NCI-H526 (cell line): ENCODE data around the gene ZACN.

Source experiments
- DNase-seq, 2 experiments: peaks; one replicate each; lab custom pipeline; 2025; lab: John Stamatoyannopoulos, UW

The ZACN gene

DNA sequence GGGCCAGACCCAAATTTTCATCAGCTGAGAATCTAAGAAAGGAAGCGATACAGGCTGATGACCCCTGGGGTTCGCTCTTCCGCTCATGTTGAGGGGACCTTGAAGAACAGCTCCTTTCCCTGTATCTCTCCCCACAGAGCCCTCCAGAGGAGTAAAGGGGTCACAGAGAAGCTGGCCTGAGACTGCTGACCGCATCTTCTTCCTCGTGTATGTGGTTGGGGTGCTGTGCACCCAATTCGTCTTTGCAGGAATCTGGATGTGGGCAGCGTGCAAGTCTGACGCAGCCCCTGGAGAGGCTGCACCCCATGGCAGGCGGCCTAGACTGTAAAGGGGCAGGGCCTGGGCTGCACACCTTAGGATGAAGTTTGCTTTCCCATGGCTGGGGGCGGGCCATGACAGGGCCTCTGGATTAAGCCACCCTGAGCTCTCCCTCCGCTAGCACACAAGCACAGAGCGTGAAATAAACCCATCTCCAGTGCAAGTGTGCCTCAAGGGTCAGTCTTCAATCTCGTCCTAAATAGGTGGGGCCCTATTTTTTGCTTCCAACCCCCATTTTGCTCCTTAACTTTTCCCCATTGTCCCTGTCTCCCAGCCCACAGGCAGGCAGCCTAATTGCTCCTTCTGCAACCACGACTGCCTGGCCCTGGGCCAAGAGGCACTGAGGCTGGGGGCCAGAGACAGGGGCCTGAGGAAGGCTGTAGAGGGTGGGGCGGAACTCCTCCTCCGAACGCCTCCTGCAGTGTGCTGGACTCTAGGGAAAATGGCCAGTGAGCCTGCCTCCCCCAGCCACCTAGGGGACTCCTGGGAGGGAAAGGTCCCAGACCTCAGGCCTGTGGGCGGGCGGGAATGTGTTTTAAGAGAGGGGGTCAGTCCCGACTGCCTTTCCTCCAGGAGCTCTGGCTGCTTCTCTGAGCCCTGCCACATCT lies 3.6 kb downstream of the ZACN start:
- DNase-seq: no peak

DNA sequence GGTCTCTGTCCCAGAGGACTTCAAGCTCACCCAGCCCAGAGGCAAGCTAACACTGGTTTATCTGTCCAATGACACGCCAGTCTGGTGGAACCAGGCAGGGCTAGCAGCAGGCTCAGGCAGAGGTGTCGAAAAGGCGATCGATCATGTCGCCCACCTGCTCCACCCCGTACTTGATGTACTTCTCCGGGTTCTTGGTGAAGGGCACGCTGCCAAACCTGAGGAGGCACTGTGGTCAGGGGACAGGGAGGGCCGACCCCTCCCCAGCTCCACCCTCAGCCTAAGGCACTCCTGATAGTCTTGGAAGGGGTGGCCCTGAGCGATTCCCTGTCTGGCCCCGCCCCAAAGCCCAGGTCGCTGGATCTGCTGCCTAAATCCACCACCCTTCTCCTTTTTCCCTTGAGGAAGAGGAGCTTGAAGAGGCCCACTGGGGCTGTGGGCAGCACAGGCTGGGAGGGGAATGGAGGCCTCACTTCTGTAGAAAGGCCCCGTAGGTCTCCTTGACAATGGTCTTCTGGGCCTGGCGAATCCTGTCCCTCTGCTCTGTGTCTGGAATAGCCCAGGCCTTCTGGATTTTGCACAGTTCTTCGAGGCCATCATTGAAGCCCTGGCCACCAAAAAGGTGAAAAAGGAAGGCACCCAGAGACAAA lies 4.7 kb downstream of the ZACN start:
- DNase-seq: no peak

DNA sequence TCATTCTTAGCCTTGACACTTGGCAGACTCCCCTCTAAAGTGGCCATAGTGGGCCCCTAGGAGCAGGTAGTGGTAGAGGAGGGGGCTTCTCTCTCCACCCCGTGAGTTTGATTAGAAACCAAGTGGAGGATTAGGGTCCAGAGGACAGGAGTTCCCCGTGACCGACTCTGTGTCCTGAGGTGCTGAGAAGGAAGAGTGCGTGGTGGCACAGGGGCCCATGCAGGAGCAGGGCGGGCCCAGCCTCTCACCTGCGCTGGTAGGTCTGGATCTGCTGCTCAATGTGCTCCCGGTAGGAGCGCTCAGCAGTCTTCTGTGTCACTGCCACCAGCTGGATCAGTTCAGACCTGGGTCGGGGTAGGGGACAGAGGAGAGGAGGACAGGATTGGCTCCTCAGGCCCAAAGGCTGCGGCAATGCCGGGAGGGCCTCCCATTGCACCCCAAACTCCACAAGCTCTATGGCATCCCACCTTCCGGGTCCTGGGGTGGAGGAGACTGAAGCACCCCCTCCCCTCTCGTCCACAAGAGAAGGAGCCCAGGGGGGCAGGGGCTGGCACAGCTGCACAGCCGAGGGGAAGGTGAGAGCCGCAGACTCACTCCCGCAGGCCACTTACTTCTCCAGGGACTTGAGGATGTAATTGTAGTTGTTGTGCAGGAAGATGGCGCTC lies 6.2 kb downstream of the ZACN start:
- DNase-seq: no peak

DNA sequence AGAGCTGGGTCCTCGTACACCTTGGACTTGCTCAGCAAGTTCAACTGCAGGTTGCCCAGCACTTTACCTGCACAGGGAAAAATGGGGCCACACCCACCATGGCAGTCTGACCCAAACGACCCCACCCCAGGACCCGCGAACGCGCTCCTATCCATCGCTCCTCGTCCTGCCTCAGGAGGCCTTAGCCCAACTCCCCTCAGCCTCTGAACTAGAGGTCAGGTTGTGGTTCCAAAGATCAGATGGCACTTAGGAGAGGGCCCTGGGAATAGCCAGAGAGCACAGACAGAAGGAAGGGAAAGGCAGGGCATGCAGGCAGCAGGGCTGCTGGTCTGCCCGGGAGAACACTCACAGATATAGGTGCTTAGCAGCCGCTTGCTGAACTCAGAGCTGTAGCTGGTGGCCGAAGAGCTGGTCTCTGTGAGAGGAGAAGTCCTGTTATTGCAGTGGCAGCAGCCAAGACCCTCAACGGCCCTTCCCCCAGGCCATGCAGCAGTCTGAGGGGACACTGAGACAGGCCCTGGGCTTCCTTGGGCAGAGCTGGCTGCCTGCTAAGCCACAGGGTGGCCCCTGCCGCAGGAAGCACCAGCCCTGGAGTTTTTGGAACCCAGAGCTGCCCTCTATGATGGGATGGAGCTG lies 6.9 kb downstream of the ZACN start:
- DNase-seq: no peak

DNA sequence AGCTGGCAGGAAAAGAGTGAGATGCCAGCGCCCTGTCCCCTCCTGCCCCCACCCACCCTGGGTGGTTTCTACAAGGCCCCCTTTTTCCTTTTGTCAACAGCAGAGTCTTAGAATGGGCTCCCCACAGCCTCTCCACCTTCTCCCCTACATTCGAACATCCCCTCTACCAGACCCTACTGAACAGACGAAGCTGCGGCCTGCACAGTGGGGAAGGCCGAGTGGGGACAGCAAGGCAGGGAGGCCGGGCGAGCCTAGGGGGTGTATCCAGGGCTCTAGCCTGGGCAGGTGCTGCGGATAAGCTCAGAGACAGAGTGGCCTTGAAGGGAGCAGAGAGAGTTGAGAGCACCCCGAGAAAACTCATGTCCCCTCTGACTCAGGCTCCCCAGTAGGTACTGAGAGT lies 7.4 kb downstream of the ZACN start:
- DNase-seq: no peak

DNA sequence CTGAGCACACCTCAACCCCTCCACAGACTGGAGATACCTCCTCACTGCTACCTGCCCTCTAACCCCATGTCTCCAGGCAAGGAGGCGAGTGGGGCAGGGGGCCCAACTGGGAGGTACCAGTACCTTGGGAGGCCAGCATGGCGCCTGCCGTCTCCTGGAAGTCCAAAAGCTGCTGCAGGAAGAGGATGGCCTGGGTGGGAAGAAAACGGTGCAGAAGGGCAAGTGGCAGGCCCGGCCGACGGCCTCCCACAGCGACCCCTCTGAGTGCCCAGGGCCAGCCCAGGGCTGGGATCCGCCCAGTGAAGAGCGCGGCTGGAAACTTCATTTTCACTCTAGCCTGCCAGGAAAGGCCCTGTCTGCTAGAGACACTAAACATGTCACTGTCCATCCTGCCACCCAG lies 8.5 kb downstream of the ZACN start:
- DNase-seq: no peak

DNA sequence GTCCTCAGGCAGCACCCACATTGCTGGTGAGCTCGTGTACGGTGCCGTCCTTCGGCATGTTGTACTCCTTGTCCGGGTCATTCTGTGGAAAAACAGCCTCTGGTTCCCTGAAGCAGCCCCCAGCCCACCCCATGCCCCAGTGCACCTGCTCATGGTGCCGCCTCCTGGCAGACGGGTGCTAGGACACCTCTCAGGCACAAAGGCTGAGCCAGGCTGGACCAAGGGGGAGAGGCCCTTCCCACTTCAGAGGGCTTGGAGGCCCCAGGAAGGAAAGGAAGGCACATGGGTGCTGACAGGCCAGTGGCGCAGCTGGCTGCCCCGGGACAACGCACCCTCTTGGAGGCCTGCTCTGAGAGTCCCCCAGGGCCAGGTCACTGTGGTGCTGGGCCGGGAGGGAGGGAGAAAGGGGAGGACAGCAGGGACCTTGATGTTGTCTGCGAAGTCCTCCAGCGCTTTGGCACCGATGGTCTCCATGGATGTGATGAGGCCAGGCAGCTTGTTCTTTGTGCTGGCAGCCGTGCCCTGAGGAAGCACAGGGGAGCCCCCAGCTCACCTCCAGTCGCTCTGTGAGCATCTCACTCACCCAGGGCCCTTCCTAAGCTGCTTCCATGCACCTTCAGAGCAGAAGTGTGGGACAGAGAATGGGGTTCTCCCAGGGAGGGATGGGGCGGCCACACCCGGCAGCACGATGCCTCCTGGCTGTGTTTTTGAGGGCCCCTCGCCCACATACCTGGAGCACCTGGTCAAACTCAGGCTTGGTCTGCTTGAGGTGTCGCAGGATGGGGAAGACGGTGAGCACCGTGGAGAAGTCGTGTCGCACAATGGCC lies 9.3 kb downstream of the ZACN start:
- no peak for DNase-seq

DNA sequence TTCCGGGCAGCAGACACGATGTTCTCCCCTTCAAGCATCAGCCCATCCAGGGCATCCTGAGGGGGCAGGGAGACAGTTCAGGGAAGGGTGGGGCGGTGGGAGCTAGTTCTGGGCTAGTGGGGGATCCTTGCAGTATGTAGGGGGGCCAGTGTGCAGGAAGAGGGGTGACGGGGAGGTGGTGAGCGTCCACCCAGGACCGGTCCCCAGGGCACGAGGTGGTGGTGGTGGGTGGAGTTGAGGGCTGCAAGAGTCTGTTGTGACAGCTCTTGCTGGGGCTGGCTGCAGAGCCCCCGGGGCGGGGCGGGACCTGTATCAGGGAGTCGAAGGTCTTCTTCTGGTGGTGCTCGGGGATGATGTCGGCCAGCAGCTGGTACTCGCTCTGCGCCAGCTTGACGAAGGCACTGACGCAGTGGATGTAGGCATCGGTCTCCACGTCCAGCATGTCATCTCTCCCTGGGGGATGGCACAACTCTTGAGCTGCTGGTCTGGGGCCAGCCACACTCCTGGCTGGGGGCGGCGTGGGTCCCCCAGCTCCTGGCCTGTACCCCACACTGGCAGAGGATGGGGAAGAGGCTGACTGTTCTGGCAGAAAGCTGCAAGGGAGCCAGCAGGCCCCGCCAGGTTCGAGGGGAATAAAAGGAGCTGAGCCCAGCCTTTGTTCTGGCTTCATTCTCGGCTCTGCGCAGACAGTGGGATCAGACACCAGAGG lies 10.0 kb downstream of the ZACN start:
- no peak for DNase-seq

DNA sequence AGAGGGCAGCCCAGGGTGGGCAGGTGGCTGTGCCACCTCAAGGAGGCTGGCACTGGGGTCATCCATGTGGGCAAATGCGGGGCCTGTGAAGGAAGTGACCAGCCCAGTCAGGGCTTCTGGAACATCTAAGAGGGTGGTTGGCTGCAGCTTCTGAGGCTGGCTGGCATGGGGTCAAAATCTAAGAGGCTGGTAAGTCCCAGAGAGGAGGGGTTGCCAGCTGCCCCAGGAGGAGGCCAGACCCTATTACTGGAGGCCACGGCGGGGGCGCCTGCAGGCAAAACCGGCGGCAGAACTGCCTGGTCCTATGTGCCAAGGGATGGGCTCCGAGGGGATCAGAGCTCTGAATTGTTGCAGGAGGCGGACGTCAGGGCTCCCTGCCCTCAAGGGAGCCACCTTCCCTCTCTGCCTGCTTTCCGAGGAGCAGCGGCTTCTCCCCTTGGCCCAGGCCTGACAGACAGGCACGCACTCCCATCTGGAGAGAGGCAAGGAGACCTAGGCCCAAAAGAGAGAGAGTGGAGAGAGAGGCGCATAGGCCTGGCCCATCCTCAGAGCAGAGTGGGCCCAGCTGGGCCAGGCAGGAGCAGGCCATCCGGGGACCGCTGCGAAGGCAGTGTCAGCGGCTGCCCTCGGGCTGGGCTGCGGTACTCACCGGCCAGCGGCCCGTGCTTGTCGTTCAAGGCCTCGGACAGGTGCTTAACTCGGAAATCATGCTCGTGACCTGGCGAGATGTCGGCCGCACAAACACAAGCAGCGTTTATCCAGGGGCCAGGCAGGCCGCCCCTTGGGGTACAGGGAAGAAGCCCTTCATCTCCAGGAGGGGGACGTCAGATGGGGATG lies 10.9 kb downstream of the ZACN start:
- DNase-seq: no peak

DNA sequence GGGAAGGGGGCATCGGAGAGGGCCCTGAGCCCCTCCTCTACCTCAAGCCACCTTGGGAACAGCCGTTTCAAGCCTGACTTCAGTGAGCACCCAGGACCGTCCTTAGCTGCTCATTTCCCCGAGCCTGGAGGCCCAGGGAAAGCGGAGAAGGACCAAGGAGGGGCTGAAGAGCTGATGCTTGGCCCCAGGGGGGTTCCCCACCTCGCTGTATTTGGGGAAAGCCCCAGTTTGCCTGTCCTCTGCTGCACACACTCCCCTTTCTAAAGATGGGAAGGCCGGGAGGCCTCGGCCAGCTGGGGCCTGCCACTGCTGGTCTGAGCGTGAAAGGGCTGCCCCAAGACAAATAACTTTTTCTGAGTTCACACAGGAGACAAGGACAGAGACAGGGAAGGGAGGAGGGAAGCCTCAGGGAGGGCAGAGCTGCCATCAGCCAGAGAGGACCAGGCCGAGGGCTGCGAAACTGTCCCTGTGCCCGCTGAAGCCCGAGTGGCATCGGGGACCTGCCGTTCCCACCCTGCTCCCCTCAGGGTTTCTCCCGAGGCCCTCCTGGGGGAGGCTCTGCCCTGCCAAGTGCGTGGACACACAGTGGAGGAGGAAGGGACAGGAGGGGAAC lies 11.6 kb downstream of the ZACN start:
- no peak for DNase-seq

DNA sequence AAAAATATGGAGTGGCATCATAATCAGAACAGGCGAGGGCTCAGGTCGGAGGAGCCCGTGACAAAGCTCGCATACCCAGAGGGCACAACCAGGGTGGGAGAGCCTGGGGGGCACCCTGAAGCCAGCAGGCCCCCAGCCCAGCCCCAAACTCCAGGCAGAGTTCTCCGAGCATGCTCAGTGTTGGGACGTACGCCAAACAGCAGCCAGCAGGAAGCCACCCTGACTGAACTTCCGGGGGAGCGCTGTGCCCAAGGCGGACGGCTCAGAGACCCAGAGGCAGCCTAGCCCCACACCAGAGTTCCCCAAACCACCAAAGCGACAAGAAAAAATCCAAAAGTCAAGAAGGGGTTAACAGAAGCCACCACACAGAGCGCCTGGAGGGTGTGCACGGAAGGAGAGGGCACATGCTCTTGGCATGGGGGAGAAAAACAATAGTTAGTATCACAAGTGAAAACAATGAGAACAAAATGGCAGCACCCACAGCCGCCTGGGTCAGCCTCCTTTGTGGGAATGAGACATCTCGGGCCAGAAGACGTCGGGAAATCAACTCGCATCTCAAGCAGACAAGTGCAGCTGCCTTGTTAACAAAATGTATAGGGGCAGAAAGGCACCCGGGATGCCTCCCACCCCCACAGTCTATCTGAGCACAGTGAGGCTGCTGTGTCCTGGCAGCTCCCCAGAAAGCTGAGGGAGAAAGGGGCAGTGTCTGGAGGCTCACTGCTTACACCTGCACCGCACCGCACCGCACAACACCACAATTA lies 12.7 kb downstream of the ZACN start:
- DNase-seq: no peak

DNA sequence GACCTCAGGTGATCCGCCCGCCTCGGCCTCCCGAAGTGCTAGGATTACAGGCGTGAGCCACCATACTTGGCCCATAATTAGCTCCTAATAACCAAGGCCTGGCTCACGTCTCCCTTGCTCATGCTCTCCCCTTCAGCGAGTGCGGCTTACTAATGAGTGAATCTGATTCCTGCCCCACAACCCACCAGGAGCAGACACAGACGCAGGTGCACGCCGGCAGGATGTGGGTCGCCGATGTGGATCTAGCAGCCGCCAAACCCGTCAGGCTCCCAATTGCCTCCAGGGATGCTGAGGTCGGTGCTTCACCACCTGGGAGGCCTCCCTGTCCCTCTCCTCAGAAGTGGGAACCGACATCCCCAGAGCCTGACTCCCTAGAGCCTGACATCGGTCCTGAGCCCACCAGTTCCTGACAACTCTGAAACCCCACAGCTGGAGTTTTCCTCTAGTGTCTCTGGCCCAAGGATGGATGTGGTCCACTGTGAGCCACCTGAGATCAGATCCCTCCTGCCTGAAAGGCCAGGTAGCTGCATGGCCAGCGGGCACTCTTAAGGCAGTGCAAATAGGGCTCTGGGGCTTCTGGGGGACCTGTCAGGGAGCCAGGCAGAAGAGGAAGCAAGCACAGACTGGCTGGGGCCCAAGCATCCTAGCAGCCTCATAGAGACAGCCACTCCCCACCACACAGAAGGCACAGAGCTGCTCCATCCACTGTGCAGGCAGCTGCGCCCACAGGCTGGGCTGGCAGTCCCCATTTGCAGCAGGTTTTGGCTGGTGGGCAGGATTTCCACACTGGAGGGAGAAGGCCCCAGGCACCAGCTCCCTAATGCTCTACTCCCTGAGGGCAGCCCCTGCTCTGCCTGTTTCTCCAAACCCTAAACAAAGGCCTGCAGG lies 13.8 kb downstream of the ZACN start:
- DNase-seq: no peak

DNA sequence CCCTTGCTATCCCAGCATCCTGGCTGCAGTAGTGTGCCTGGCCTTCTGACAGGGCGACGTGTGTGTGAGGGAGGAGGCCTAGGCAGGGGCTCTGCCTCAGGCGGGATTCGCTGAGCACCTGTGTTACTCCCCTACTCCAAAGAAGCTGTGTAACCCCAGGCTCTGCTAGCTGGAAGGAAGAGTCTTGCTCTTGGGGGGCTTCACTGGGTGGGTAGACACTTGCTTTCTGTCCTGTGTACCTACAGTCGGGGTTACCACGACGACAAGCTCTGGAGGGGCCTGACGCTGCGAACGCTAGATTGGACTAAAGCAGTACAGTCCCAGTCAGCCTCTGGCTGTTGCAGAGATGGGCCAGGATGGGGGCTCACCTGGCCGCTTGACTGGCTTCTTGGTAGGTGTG lies 15.1 kb downstream of the ZACN start:
- no peak for DNase-seq

DNA sequence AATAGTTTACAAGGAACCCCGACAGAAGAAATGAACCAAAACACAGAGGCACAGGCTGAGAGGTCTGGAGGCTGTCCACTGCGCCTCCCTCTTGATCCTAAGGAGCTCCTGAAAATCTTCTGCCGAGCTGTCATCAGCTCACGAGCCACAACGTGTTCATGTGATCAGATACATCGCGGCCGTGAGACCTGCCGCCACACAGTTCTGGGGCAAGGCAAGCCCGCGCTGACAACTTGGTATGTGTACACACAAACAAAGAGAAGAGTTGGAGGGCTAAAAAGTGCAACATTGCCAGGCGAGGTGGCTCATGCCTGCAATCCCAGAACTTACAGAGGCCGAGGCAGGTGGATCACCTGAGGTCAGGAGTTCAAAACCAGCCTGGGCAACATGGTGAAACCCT lies 17.0 kb downstream of the ZACN start:
- no peak for DNase-seq

DNA sequence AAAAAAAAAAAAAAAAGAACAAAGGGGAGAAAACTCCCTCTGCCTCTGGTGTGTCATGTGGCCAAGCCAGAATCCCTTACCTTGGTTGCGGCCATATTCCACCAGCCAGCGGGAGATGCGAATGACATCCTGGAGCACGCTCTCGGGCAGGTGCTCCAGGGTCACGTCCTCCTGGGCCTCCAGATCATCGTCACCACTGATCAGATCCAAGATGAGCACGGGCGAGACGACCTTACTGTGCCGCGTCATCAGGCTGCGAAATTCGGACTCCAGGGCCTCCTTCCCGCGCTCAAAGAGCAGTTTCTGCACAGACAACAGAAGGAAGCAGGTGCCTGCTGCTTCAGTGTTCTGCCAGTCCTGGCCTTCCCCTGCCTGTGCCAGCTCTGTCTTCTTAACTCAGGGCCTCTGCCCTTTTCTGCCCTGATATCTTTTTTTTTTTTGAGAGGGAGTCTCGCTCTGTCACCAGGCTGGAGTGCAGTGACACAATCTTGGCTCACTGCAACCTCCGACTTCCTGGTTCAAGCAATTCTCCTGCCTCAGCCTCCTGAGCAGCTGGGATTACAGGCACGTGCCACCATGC lies 18.8 kb downstream of the ZACN start:
- no peak for DNase-seq

DNA sequence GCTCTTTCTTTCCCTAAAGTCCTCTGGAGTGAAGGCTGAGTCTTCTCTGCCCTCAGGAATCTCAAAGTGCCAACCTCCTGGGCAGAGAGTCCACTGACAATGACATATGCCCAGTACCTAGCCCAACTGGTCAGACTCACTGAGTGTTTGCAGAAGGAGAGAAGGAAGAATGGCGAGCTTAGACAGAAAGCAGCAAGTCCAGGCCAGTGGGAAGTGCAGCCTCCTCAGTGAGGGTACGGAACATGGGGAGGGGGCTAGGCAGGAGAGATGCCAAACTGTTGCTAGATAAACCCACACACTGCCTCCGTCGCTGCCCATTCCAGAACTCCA lies 23.9 kb downstream of the ZACN start:
- DNase-seq: no peak

DNA sequence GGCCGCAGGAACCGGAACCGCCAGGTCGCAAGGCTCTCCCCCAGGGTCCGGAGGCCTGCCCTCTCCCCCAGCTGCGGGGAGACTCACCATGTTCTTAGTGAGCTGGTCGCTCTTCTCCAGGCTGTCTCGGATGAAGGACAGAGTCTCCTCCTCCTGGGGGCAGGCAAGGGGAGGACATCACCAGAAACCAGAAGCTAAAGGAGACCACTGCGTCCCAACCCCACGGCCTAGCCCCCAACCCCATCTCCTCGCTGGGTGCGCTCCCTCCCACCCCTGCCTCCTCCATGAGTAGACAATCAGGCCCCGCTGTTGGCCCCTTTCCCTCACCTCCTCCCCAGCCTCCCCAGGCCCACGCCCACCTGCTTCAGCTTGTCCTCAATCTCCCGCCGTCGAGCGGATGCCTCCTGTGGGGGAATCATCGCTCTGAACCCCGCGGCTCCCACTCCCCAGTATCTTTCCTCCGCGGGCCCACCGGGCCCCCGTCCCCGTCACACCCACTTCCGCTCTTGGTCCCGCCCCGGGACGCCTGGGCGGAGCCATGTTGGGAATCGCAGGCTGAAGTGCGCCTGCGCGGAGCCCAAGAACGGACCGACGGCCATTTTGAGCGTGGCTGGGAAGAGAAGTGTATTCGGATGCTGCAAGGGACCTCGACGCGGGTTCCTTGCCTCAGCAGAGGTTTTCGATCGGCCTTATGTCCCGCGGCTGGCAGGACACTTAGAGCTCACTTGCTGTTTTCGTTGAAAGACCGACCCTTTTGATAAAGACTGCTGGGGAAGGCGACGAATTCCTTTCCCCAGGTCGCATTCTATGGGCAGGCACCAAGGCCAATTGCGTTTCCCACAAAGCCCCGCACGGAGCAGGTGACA lies 24.5 kb downstream of the ZACN start, which contains the start of gene EXOC7:
Gene EXOC7, minus strand, starts transcription at position 514 of the 866 bp plus-strand sequence. Its CDS starts 95 bp downstream, at position 419.
- peak; percentile 78 to 95 for DNase-seq
